PC-3 (cell line): Measurements from ENCODE around the gene FARS2. TPM values are rescaled to one million over a fixed set of nuclear protein-coding genes. Genes with fewer than 3 reads are reported as not detected.

Experiments
- ATAC-seq: fragments of 200-7000 bp; cut with Tn5 transposase; 2 replicates; pipeline ENCODE4 v1.9.1; 2020; ENCODE audit warnings: mild to moderate bottlenecking, moderate library complexity
- BruUV-seq: library from RNA; stranded (reverse); fragments of 400-500 nt; replicated peaks from 2 replicates; lab custom pipeline; 2021; lab: Mats Ljungman, UMichigan
- CTCF ChIA-PET: fragments of 300-600 bp; sonication (Branson Sonifier 250); formaldehyde crosslinking; loops from one replicate; lab custom pipeline; 2022; ENCODE audit warnings: antibody characterized with exemption; lab: Charles Lee
- POLR2A ChIA-PET: fragments of 300-600 bp; sonication (Branson Sonifier 250); formaldehyde crosslinking; loops from one replicate; lab custom pipeline; 2022; ENCODE audit warnings: antibody characterized with exemption; ENCODE audit not compliant: unreplicated experiment; lab: Charles Lee
- DNase-seq: peaks from one replicate; pipeline ENCODE4 v3.0.0-alpha.2; 2015
- H2AFZ ChIP-seq: fragments of 300-600 bp; sonication (generic); 2 replicates; pipeline ENCODE4 v1.6.0; 2016; ENCODE audit warnings: antibody characterized with exemption, low read length
- H3F3A ChIP-seq: fragments of 300-600 bp; sonication (generic); one replicate; pipeline ENCODE4 v1.6.0; 2017; ENCODE audit warnings: antibody characterized with exemption, low read length, control low read depth, mild to moderate bottlenecking; ENCODE audit not compliant: unreplicated experiment
- H3K27ac ChIP-seq: fragments of 300-600 bp; sonication (generic); 2 replicates; pipeline ENCODE4 v1.5.1; 2016; ENCODE audit warnings: mild to moderate bottlenecking, low read length
- H3K27me3 ChIP-seq: fragments of 300-600 bp; sonication (generic); 2 replicates; pipeline ENCODE4 v1.6.1; 2016; ENCODE audit warnings: low read length, mixed read lengths
- H3K36me3 ChIP-seq: fragments of 300-600 bp; sonication (generic); 2 replicates; pipeline ENCODE4 v1.6.1; 2016; ENCODE audit warnings: low read depth, mixed run types, low read length, mixed read lengths
- H3K4me1 ChIP-seq: fragments of 300-600 bp; sonication (generic); 2 replicates; pipeline ENCODE4 v1.5.1; 2016; ENCODE audit warnings: low read length; ENCODE audit not compliant: insufficient read depth
- H3K4me2 ChIP-seq: fragments of 300-600 bp; sonication (generic); 2 replicates; pipeline ENCODE4 v1.6.0; 2016; ENCODE audit warnings: low read length
- H3K4me3 ChIP-seq: fragments of 300-600 bp; sonication (generic); 2 replicates; pipeline ENCODE4 v1.5.1; 2016; ENCODE audit warnings: mild to moderate bottlenecking, low read length, mixed read lengths
- H3K79me2 ChIP-seq: fragments of 300-600 bp; sonication (generic); 2 replicates; pipeline ENCODE4 v1.6.1; 2017; ENCODE audit warnings: low read length, mixed read lengths
- H3K9ac ChIP-seq: fragments of 300-600 bp; sonication (generic); 2 replicates; pipeline ENCODE4 v1.6.0; 2016; ENCODE audit warnings: mild to moderate bottlenecking, low read length
- H3K9me2 ChIP-seq: fragments of 300-600 bp; sonication (generic); replicated peaks from 2 replicates; pipeline ENCODE4 v1.6.1; 2016; ENCODE audit warnings: mixed run types, low read length, mixed read lengths
- H3K9me3 ChIP-seq: fragments of 300-600 bp; sonication (generic); 2 replicates; pipeline ENCODE4 v1.6.1; 2016; ENCODE audit warnings: low read length, mixed read lengths
- H4K20me1 ChIP-seq: fragments of 300-600 bp; sonication (generic); 2 replicates; pipeline ENCODE4 v1.6.1; 2016; ENCODE audit warnings: low read length, mixed read lengths
- CTCF ChIP-seq: fragments of 300-600 bp; sonication (generic); conservative IDR thresholded peaks from 2 replicates; pipeline ENCODE4 v1.5.1; 2017; ENCODE audit warnings: antibody characterized with exemption, low read depth, mild to moderate bottlenecking, low read length
- EZH2 ChIP-seq: fragments of 300-600 bp; sonication (generic); IDR thresholded peaks from one replicate; pipeline ENCODE4 v1.6.1; 2017; ENCODE audit warnings: antibody characterized with exemption, mild to moderate bottlenecking, low read length; ENCODE audit not compliant: unreplicated experiment
- EZH2phosphoT487 ChIP-seq: fragments of 300-600 bp; sonication (generic); IDR thresholded peaks from 2 replicates; pipeline ENCODE4 v1.6.1; 2018; ENCODE audit warnings: mild to moderate bottlenecking, antibody characterized with exemption, low read length, borderline replicate concordance
- intact Hi-C: fragments of 100-400 bp; cut with micrococcal nuclease; formaldehyde crosslinking; loops from 2 replicates; pipeline ENCODE4 v1.9.0; 2023
- total RNA-seq: library from RNA; depleted of rRNA; stranded (reverse); fragments of >200 nt; gene quantifications from 2 replicates; pipeline ENCODE4 v1.2.3, GENCODE V29; 2014

FARS2 gene
- total RNA-seq, 1 experiment from 2014 or later: 23.0 TPM

DNA sequence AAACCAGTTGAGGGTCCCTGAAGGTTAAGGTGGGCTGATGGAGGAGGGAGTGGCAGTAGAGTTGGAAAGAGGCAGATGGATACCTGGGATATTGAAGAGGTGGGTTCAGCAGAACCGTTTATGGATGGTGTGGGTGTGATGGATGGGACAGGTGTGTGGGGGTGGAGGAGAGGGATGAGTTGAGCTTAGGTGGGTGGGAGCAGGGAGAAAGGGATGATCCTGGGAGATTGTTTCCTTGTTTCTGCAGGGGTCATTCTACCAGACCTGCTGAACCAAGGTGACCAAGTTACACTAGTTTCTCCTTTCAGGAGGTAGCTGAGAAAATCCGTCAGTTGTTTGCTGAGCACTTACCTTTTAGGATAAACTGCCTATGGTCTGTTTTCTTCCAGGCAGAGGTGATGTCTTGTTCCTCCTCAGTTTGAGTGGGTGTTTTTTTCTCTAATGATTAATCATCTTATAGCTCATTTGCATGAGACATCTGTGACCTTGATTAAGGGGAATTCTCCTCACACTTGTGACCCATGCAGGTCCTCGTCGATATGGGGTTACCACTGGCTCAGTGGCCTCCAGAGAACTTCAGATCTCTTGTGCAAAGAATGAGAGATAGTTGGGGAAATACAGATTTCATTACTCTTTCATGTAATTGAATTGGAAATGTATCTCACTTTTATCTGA lies 53.0 kb downstream of the FARS2 start:
- H3K27me3 ChIP-seq: no peaks in the 10 kb centered on the region
- no peaks in the 10 kb centered on the region for H3F3A ChIP-seq
- H3K4me1 ChIP-seq: no peaks in the 10 kb centered on the region
- BruUV-seq: no TSS peak
- no peaks in the 10 kb centered on the region for H3K79me2 ChIP-seq
- no peak overlapping the region for H3K4me3 ChIP-seq
- H3K4me2 ChIP-seq: no peak overlapping the region
- H3K9me3 ChIP-seq: no peaks in the 10 kb centered on the region
- ATAC-seq: no peak
- no peak overlapping the region for H2AFZ ChIP-seq
- no peaks in the 10 kb centered on the region for H3K36me3 ChIP-seq
- no peak for DNase-seq
- H3K27ac ChIP-seq: no peak overlapping the region
- no peak overlapping the region for H3K9ac ChIP-seq
- intact Hi-C loops: no loop called here
- ChIA-PET CTCF (no interaction called here), POLR2A (no interaction called here)
- no peaks in the 10 kb centered on the region for H3K9me2 ChIP-seq
- H4K20me1 ChIP-seq: no peaks in the 10 kb centered on the region
- TF ChIP-seq EZH2: no peak
- no peak for TF ChIP-seq CTCF
- no peak for TF ChIP-seq EZH2phosphoT487

DNA sequence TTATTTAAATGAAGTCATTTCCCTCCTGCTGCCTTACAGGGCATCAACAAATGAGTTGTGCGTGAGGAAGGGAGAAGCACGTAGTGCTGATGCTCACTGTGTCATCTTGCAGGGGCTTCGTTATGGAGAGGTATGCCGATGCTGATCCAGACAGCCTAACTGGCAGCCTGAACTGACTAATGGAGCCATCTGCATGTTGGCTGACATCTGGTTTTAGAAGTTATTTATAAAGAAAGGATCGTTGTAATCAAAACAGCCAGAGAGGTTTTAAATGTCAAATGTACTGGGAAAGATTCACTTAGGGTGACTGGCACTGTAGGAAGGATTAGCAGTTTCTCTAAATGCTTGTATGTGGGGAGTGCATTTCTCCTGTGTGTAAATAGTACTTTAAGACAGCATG lies 54.6 kb downstream of the FARS2 start:
- no peaks in the 10 kb centered on the region for H3F3A ChIP-seq
- ATAC-seq (no peak), DNase-seq (no peak)
- H3K27me3 ChIP-seq: no peaks in the 10 kb centered on the region
- no peaks in the 10 kb centered on the region for H4K20me1 ChIP-seq
- H3K9ac ChIP-seq: no peak overlapping the region
- POLR2A ChIA-PET: no interaction called here
- no peaks in the 10 kb centered on the region for H3K4me1 ChIP-seq
- H3K4me3 ChIP-seq: no peak overlapping the region
- H3K9me3 ChIP-seq: no peaks in the 10 kb centered on the region
- H3K4me2 ChIP-seq: no peak overlapping the region
- TF ChIP-seq EZH2 (no peak), EZH2phosphoT487 (no peak), CTCF (no peak)
- H3K27ac ChIP-seq: no peak overlapping the region
- intact Hi-C loops: no loop called here
- CTCF ChIA-PET: no interaction called here
- no peaks in the 10 kb centered on the region for H3K9me2 ChIP-seq
- BruUV-seq: no TSS peak
- no peak overlapping the region for H2AFZ ChIP-seq
- no peaks in the 10 kb centered on the region for H3K36me3 ChIP-seq
- H3K79me2 ChIP-seq: no peaks in the 10 kb centered on the region

- DNase-seq (no peak), ATAC-seq (no peak)
- POLR2A ChIA-PET: no interaction called here
- no peak overlapping the region for H3K27ac ChIP-seq
- no peaks in the 10 kb centered on the region for H3K4me1 ChIP-seq
- H3K27me3 ChIP-seq: no peaks in the 10 kb centered on the region
- no peaks in the 10 kb centered on the region for H3K79me2 ChIP-seq
- H3K4me2 ChIP-seq: no peak overlapping the region
- H3K9me2 ChIP-seq: no peaks in the 10 kb centered on the region
- H3K4me3 ChIP-seq: no peak overlapping the region
- H4K20me1 ChIP-seq: no peaks in the 10 kb centered on the region
- TF ChIP-seq EZH2phosphoT487: no peak
- no peak for TF ChIP-seq EZH2
- TF ChIP-seq CTCF: no peak
- no peaks in the 10 kb centered on the region for H3K36me3 ChIP-seq
- H3K9me3 ChIP-seq: no peaks in the 10 kb centered on the region
- H3K9ac ChIP-seq: no peak overlapping the region
- no peak overlapping the region for H2AFZ ChIP-seq
- no TSS peak for BruUV-seq
- H3F3A ChIP-seq: no peaks in the 10 kb centered on the region
- intact Hi-C loops: no loop called here
- CTCF ChIA-PET: no interaction called here
Observed at GRCh38 chr6:5316951-5317350, 55.6 kb downstream of the FARS2 start.
